Uterus (tissue), 4 donors: ENCODE measurements around the gene YARS1. TPM values are rescaled to one million over a fixed set of nuclear protein-coding genes. Genes with fewer than 3 reads are reported as not detected.
A peak's percentile ranks its signal among the peaks of the same experiment; 100 is the strongest.

Experiments
- DNase-seq, 2 donors: peaks; one replicate each; pipeline ENCODE4 v3.0.0-alpha.2; 2019 to 2020
- H3K27ac ChIP-seq, 2 donors: fragments of 200-600 bp; sonication (generic); 1 replicate in 1 of 2; 2 replicates in 1 of 2; pipeline ENCODE4 v1.5.1; 2016 to 2018
- H3K27me3 ChIP-seq, 2 donors: fragments of 200-600 bp; sonication (generic); one replicate each; pipeline ENCODE4 v1.5.1; 2018 to 2019; ENCODE audit warnings: control low read depth in 1 of 2
- H3K36me3 ChIP-seq, 2 donors: fragments of 200-600 bp; sonication (generic); one replicate each; pipeline ENCODE4 v1.5.1; 2019; ENCODE audit warnings: control low read depth in 1 of 2
- H3K4me1 ChIP-seq, 2 donors: fragments of 200-600 bp; sonication (generic); one replicate each; pipeline ENCODE4 v1.5.1; 2018 to 2019; ENCODE audit warnings: control low read depth in 1 of 2
- H3K4me3 ChIP-seq, 2 donors: fragments of 200-600 bp; sonication (generic); 1 replicate in 1 of 2; 2 replicates in 1 of 2; pipeline ENCODE4 v1.5.1; 2018 to 2019; ENCODE audit warnings: mild to moderate bottlenecking in 1 of 2
- H3K9me3 ChIP-seq, 2 donors: fragments of 200-600 bp; sonication (generic); one replicate each; pipeline ENCODE4 v1.5.1; 2019; ENCODE audit warnings: control low read depth in 1 of 2
- POLR2A ChIP-seq, 2 donors: fragments of 450-650 bp; IDR thresholded peaks; one replicate each; pipeline ENCODE4 v1.6.1; 2016; ENCODE audit warnings: antibody characterized with exemption in 2 of 2, mild to moderate bottlenecking in 1 of 2, moderate library complexity in 1 of 2
- intact Hi-C: fragments of 100-400 bp; cut with DNase I; formaldehyde crosslinking; loops from one replicate; pipeline ENCODE4 v1.15.1; 2023; ENCODE audit warnings: low total_unique reads
- total RNA-seq, 4 donors: library from RNA; depleted of rRNA in 3 of 4; stranded (reverse); fragments of >200 nt in 3 of 4; gene quantifications; one replicate each; pipeline versions ENCODE4 v1.1.0 to v1.2.4, GENCODE V29; 2014 to 2023
- TF ChIP-seq, protein P1 (sequence below), 4 experiments: fragments of 200-600 bp in 2 of 4; fragments of 450-650 bp in 2 of 4; sonication (generic) in 2 of 4; IDR thresholded peaks; one replicate each; pipeline ENCODE4 v1.5.1; 2016 to 2019; ENCODE audit warnings: antibody characterized with exemption in 4 of 4, mild to moderate bottlenecking in 2 of 4, moderate library complexity in 1 of 4
- donor health status: DM: yes; HTN: yes; CAD: no.

The YARS1 gene
- total RNA-seq, 4 donors from 2014 or later: 15.9 to 67.7 (median 30.4) TPM

DNA sequence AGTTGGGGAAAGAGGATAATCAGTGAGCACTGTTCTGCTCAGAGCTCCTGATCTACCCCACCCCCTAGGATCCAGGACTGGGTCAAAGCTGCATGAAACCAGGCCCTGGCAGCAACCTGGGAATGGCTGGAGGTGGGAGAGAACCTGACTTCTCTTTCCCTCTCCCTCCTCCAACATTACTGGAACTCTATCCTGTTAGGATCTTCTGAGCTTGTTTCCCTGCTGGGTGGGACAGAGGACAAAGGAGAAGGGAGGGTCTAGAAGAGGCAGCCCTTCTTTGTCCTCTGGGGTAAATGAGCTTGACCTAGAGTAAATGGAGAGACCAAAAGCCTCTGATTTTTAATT lies 42.7 kb downstream of the YARS1 start:
- H3K27ac ChIP-seq: no peak overlapping the region
- no peaks in the 10 kb centered on the region for H3K36me3 ChIP-seq
- H3K4me3 ChIP-seq: no peak overlapping the region
- intact Hi-C loops: loop anchor here (2.0 kb wide), 1 partner anchor 62 kb away; no protein-coding TSS in a partner anchor
- no peaks in the 10 kb centered on the region for H3K9me3 ChIP-seq
- no peak for TF ChIP-seq POLR2A (IDR thresholded peaks at IDR 0.05)
- TF ChIP-seq, protein P1, sequence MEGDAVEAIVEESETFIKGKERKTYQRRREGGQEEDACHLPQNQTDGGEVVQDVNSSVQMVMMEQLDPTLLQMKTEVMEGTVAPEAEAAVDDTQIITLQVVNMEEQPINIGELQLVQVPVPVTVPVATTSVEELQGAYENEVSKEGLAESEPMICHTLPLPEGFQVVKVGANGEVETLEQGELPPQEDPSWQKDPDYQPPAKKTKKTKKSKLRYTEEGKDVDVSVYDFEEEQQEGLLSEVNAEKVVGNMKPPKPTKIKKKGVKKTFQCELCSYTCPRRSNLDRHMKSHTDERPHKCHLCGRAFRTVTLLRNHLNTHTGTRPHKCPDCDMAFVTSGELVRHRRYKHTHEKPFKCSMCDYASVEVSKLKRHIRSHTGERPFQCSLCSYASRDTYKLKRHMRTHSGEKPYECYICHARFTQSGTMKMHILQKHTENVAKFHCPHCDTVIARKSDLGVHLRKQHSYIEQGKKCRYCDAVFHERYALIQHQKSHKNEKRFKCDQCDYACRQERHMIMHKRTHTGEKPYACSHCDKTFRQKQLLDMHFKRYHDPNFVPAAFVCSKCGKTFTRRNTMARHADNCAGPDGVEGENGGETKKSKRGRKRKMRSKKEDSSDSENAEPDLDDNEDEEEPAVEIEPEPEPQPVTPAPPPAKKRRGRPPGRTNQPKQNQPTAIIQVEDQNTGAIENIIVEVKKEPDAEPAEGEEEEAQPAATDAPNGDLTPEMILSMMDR (IDR thresholded peaks at IDR 0.05): no peak
- no peak for DNase-seq
- H3K27me3 ChIP-seq: no peaks in the 10 kb centered on the region
- H3K4me1 ChIP-seq: no peaks in the 10 kb centered on the region

DNA sequence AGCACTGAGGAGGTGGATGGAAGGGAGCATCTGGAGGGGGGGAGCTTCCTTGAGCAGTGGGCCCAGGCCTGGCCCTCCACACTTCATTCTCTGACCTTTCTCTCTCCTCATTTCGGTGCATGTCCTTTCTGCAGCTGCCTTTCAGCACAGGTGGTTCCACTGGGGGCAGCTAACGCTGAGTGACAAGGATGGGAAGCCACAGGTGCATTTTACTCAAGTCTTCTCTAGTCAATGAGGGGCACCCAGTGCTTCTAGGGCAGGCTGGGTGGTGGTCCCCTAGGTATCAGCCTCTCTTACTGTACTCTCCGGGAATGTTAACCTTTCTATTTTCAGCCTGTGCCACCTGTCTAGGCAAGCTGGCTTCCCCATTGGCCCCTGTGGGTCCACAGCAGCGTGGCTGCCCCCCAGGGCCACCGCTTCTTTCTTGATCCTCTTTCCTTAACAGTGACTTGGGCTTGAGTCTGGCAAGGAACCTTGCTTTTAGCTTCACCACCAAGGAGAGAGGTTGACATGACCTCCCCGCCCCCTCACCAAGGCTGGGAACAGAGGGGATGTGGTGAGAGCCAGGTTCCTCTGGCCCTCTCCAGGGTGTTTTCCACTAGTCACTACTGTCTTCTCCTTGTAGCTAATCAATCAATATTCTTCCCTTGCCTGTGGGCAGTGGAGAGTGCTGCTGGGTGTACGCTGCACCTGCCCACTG lies 43.2 kb downstream of the YARS1 start:
- DNase-seq: no peak
- Histone ChIP-seq H3K9me3 (no peaks in the 10 kb centered on the region), H3K36me3 (no peaks in the 10 kb centered on the region), H3K4me1 (no peaks in the 10 kb centered on the region), H3K4me3 (no peak overlapping the region), H3K27ac (no peak overlapping the region), H3K27me3 (no peaks in the 10 kb centered on the region)
- TF ChIP-seq POLR2A (IDR thresholded peaks at IDR 0.05): no peak
- TF ChIP-seq, protein P1 (IDR thresholded peaks at IDR 0.05): no peak
- intact Hi-C loops: loop anchor here (2.0 kb wide), 1 partner anchor 61 kb away; no protein-coding TSS in a partner anchor

DNA sequence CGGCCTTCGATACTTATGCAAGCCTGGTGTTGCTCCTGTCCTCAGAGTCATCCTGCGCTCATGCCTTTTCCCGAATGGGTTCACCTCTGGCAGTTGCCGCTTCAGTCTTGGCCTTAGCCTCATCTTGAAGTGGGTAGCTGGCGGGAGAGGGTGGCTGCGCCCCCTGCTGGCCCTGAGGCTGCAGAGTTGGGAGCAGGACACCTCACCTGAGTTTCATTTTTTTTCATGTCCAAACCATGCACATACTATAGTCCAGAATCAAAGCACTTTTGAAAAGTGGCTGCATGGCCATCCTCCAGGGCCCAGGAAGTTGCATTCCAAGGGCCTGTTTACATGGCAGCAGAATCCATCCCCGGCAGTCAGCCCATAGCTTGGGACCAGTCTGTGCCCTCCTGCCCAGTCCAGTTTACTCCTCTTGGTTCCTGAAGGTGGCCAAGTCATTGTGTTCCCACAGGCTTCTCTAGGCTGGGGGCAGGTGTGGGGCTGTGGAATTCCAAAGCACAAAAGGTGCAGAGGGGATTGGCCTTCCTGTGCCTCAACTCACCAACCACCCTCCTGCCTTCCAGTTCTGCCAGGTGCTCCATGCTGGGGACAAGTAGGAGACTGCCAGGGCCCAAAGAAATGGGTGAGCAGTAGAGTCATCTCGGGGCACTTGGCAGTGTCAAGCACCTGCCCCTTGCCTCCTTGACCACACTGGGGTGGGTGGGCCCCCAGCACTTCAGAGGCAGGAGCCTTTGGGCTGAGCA lies 44.0 kb downstream of the YARS1 start:
- Histone ChIP-seq H3K4me1 (no peaks in the 10 kb centered on the region), H3K4me3 (no peak overlapping the region), H3K9me3 (no peaks in the 10 kb centered on the region), H3K27ac (no peak overlapping the region), H3K36me3 (no peaks in the 10 kb centered on the region), H3K27me3 (no peaks in the 10 kb centered on the region)
- DNase-seq: peak; percentile 82
- intact Hi-C loops: no loop called here
- TF ChIP-seq POLR2A (IDR thresholded peaks at IDR 0.05): no peak
- TF ChIP-seq, protein P1 (IDR thresholded peaks at IDR 0.05): peak; percentile 92 to 94 (median 94)

DNA sequence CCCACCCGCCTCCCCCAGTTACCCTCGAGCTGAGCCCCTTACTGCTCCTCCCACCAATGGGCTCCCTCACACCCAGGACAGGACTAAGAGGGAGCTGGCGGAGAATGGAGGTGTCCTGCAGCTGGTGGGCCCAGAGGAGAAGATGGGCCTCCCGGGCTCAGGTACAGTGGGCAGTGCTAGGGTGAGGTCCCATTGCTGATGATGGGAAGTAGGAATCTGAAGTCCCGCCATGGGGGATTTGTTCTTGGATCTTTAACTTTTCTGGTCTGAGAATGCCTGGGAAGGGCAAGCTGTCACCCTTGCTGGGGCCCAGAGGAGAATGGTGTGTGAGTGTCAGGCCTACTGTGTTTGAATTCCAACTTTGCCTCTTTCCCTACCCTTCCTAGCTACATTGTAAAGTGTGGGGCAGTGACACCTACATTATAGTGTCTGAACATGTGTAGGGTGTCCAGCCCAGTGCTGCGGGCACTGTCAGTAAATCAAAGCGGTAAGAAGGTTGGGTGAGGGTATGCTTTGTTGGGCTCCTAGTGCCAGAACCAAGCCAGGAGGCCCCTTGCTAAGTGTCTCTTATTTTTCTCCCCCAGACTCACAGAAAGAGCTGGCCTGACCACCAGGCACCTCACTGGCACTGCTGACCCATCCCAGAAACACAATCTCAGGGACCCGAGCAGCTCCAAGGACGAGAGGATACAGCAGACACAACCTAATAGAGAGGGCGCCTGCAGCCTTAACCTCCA lies 44.7 kb downstream of the YARS1 start:
- Histone ChIP-seq H3K4me3 (no peak overlapping the region), H3K36me3 (no peaks in the 10 kb centered on the region), H3K27me3 (no peaks in the 10 kb centered on the region), H3K4me1 (no peaks in the 10 kb centered on the region), H3K9me3 (no peaks in the 10 kb centered on the region), H3K27ac (no peak overlapping the region)
- no peak for TF ChIP-seq POLR2A (IDR thresholded peaks at IDR 0.05)
- TF ChIP-seq, protein P1 (IDR thresholded peaks at IDR 0.05): no peak
- no peak for DNase-seq
- intact Hi-C loops: no loop called here
